SK-N-SH treated with all-trans-retinoic acid at 6 μM for 48 hours (cell line): ENCODE measurements around the gene DIO1.

Experiments
- ATAC-seq: fragments of 200-7000 bp; cut with Tn5 transposase; 3 replicates; pipeline ENCODE4 v1.9.1; 2020; ENCODE audit warnings: mild to moderate bottlenecking, moderate library complexity
- BACH2 ChIP-seq: fragments of 250-450 bp; sonication (Bioruptor Pico); IDR thresholded peaks from 2 replicates; pipeline ENCODE4 v1.9.0; 2021; ENCODE audit warnings: mild to moderate bottlenecking, borderline replicate concordance
- CREB5 ChIP-seq: fragments of 250-450 bp; sonication (Bioruptor Pico); IDR thresholded peaks from 2 replicates; pipeline ENCODE4 v1.5.1; 2020; ENCODE audit warnings: low read depth, mild to moderate bottlenecking, moderate library complexity
- CSDC2 ChIP-seq: fragments of 250-450 bp; sonication (Bioruptor Pico); IDR thresholded peaks from 2 replicates; pipeline ENCODE4 v1.5.0; 2020; ENCODE audit warnings: mild to moderate bottlenecking, moderate library complexity
- CSRNP3 ChIP-seq: fragments of 250-450 bp; sonication (Bioruptor Pico); IDR thresholded peaks from 2 replicates; pipeline ENCODE4 v1.5.1; 2021; ENCODE audit warnings: mild to moderate bottlenecking, moderate library complexity
- GLIS3 ChIP-seq: fragments of 250-450 bp; sonication (Bioruptor Pico); IDR thresholded peaks from 2 replicates; pipeline ENCODE4 v1.5.0; 2020; ENCODE audit warnings: mild to moderate bottlenecking, moderate library complexity
- OSR1 ChIP-seq: fragments of 250-450 bp; sonication (Bioruptor Pico); IDR thresholded peaks from 2 replicates; pipeline ENCODE4 v1.8.0; 2022; ENCODE audit warnings: moderate library complexity, mild to moderate bottlenecking, inconsistent platforms
- PATZ1 ChIP-seq: fragments of 250-450 bp; sonication (Bioruptor Pico); IDR thresholded peaks from 2 replicates; pipeline ENCODE4 v1.8.0; 2020; ENCODE audit warnings: mild to moderate bottlenecking, moderate library complexity, borderline replicate concordance
- POU6F1 ChIP-seq: fragments of 250-450 bp; sonication (Bioruptor Pico); IDR thresholded peaks from 2 replicates; pipeline ENCODE4 v1.8.0; 2021; ENCODE audit warnings: low read depth, mild to moderate bottlenecking, moderate library complexity, borderline replicate concordance
- PPARA ChIP-seq: fragments of 250-450 bp; sonication (Bioruptor Pico); IDR thresholded peaks from 2 replicates; pipeline ENCODE4 v1.5.0; 2020; ENCODE audit warnings: mild to moderate bottlenecking, borderline replicate concordance
- RARB ChIP-seq: fragments of 250-450 bp; sonication (Bioruptor Pico); IDR thresholded peaks from 2 replicates; pipeline ENCODE4 v1.8.0; 2021; ENCODE audit warnings: mild to moderate bottlenecking, moderate library complexity
- SNAI2 ChIP-seq: fragments of 250-450 bp; sonication (Bioruptor Pico); IDR thresholded peaks from 2 replicates; pipeline ENCODE4 v1.5.0; 2020; ENCODE audit warnings: mild to moderate bottlenecking, moderate library complexity
- TCF4 ChIP-seq: fragments of 250-450 bp; sonication (Bioruptor Pico); IDR thresholded peaks from 2 replicates; pipeline ENCODE4 v1.8.0; 2021; ENCODE audit warnings: mild to moderate bottlenecking, moderate library complexity, borderline replicate concordance
- TOX ChIP-seq: fragments of 250-450 bp; sonication (Bioruptor Pico); IDR thresholded peaks from 2 replicates; pipeline ENCODE4 v1.8.0; 2021; ENCODE audit warnings: mild to moderate bottlenecking, moderate library complexity, borderline replicate concordance
- TSHZ2 ChIP-seq: fragments of 250-450 bp; sonication (Bioruptor Pico); IDR thresholded peaks from 2 replicates; pipeline ENCODE4 v1.5.0; 2020; ENCODE audit warnings: mild to moderate bottlenecking, moderate library complexity
- ZC3H10 ChIP-seq: fragments of 250-450 bp; sonication (Bioruptor Pico); IDR thresholded peaks from 2 replicates; pipeline ENCODE4 v1.5.1; 2021; ENCODE audit warnings: mild to moderate bottlenecking, moderate library complexity
- ZFP3 ChIP-seq: fragments of 250-450 bp; sonication (Bioruptor Pico); IDR thresholded peaks from 2 replicates; pipeline ENCODE4 v1.5.0; 2020; ENCODE audit warnings: mild to moderate bottlenecking, moderate library complexity
- ZFP30 ChIP-seq: fragments of 450-650 bp; formaldehyde crosslinking; IDR thresholded peaks from 2 replicates; pipeline ENCODE4 v1.5.0; 2022; ENCODE audit warnings: mild to moderate bottlenecking, moderate library complexity
- ZNF70 ChIP-seq: fragments of 450-650 bp; formaldehyde crosslinking; IDR thresholded peaks from 2 replicates; pipeline ENCODE4 v1.5.0; 2020; ENCODE audit warnings: mild to moderate bottlenecking, moderate library complexity
- ZNF8 ChIP-seq: fragments of 450-650 bp; formaldehyde crosslinking; IDR thresholded peaks from 2 replicates; pipeline ENCODE4 v1.5.0; 2020; ENCODE audit warnings: mild to moderate bottlenecking, moderate library complexity

DIO1 gene

GRCh38 chr1:53902235-53903138 lies 8.5 kb downstream of the DIO1 start:
- no peak for TF ChIP-seq BACH2 (CRISPR knock-in tag)
- TF ChIP-seq ZFP30 = no peak
- TF ChIP-seq GLIS3 (CRISPR knock-in tag) = no peak
- no peak for TF ChIP-seq TOX
- no peak for TF ChIP-seq SNAI2 (CRISPR knock-in tag)
- no peak for TF ChIP-seq ZNF70 (CRISPR knock-in tag)
- TF ChIP-seq CSDC2 (CRISPR knock-in tag) = no peak
- no peak for TF ChIP-seq PATZ1 (CRISPR knock-in tag)
- TF ChIP-seq ZFP3 = no peak
- no peak for TF ChIP-seq ZNF8 (CRISPR knock-in tag)
- TF ChIP-seq PPARA (CRISPR knock-in tag) = no peak
- no peak for TF ChIP-seq POU6F1 (CRISPR knock-in tag)
- TF ChIP-seq CREB5 (CRISPR knock-in tag) = no peak
- TF ChIP-seq TCF4 (CRISPR knock-in tag) = no peak
- no peak for TF ChIP-seq OSR1 (CRISPR knock-in tag)
- no peak for TF ChIP-seq CSRNP3 (CRISPR knock-in tag)
- TF ChIP-seq ZC3H10 (CRISPR knock-in tag) = no peak
- no peak for ATAC-seq

- TF ChIP-seq BACH2 (CRISPR knock-in tag) (no peak), CREB5 (CRISPR knock-in tag) (no peak), RARB (no peak), ZNF8 (CRISPR knock-in tag) (no peak), TSHZ2 (CRISPR knock-in tag) (no peak), TOX (no peak), ZFP3 (no peak), ZNF70 (CRISPR knock-in tag) (no peak), ZFP30 (no peak)
- no peak for ATAC-seq
Measured at GRCh38 chr1:53905509-53905908, 11.5 kb downstream of the DIO1 start.
